Cardiac muscle cell (in vitro differentiated cells and primary cell): Measurements from ENCODE around the gene TRIM61. TPM values are rescaled to one million over a fixed set of nuclear protein-coding genes. Genes with fewer than 3 reads are reported as not detected.
"Not testable (repeated sequence)": the region's sequence is repeated elsewhere in the genome, so short reads cannot be mapped to it uniquely, and the experiment has no call there.

Experiments
- DNase-seq, 2 donors: peaks; one replicate each; pipeline versions ENCODE4 v3.0.0 to v3.0.0-alpha.2; 2010 to 2017; ENCODE audit warnings: low read depth in 1 of 2, low spot score in 1 of 2
- H3K27ac ChIP-seq: fragments of 200-600 bp; sonication (generic); 2 replicates; pipeline ENCODE4 v1.5.1; 2016
- H3K27me3 ChIP-seq: fragments of 200-600 bp; sonication (generic); 2 replicates; pipeline ENCODE4 v1.6.0; 2016; ENCODE audit warnings: control low read depth
- H3K36me3 ChIP-seq: fragments of 200-600 bp; sonication (generic); 2 replicates; pipeline ENCODE4 v1.5.1; 2016; ENCODE audit warnings: control low read depth
- H3K4me1 ChIP-seq: fragments of 200-600 bp; sonication (generic); 2 replicates; pipeline ENCODE4 v1.8.1; 2017; ENCODE audit warnings: low read depth, mild to moderate bottlenecking, mixed run types
- H3K4me3 ChIP-seq: fragments of 200-600 bp; sonication (generic); 2 replicates; pipeline ENCODE4 v1.5.1; 2016; ENCODE audit warnings: mild to moderate bottlenecking
- H3K9me3 ChIP-seq: fragments of 200-600 bp; sonication (generic); 2 replicates; pipeline ENCODE4 v1.5.1; 2017; ENCODE audit warnings: low read depth, mild to moderate bottlenecking, control low read depth
- CTCF ChIP-seq: IDR thresholded peaks from 2 replicates; pipeline ENCODE4 v1.5.1; 2012; ENCODE audit warnings: low read depth, mild to moderate bottlenecking, low read length
- polyA plus RNA-seq: library from polyadenylated mRNA; unstranded; fragments of >200 nt; fragmentation: Nextera tagmentation; extraction: Ambion mirVana; gene quantifications from 2 replicates; pipeline ENCODE4 v1.2.1, GENCODE V29; 2016
- total RNA-seq: library from RNA; depleted of rRNA; stranded (reverse); fragments of >200 nt; gene quantifications from 2 replicates; pipeline ENCODE4 v1.2.3, GENCODE V29; 2016

Gene TRIM61
- total and polyA plus RNA-seq, 2 experiments from 2014 or later: 1.4 to 1.9 TPM

DNA sequence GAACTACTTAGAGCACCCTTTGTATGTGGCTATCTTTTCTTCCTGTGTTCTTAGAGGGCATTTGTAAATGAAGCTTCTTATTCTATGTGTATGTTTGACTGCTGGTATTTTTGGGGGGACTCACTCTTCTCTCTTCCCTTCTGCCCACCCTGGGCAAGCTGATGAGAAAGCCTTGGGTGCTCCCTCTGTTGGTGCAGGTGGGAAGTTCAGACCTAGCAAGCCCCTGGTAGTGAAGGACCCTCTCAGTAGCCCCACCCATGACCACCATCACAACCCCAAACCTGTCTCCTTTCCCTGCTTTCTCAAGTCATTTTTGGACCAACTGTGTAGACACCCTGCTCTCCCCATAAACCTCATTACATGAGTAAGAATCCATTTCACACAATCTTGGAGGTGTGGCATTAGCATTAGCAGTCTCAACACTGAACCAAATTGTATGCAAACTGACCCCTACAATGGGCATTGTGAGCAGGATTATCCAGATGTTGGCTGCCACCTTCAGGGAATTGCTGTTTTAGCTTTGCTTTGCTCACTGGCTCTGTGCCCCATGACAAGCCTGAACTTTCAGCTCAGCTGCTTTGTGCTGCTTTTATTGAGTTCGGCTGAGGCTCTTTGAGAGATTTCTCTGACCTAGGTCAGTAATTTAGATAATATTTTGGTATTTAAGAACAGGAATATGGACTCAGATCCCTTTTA lies 27.9 kb downstream of the TRIM61 start:
- no peaks in the 10 kb centered on the region for H3K36me3 ChIP-seq
- peak; percentile 9 for TF ChIP-seq CTCF
- no peak overlapping the region for H3K4me3 ChIP-seq
- no peak for DNase-seq
- H3K9me3 ChIP-seq: no peaks in the 10 kb centered on the region
- peaks cover 4% of the 10 kb centered on the region for H3K27me3 ChIP-seq
- H3K4me1 ChIP-seq: no peaks in the 10 kb centered on the region
- H3K27ac ChIP-seq: no peak overlapping the region

- no peaks in the 10 kb centered on the region for H3K4me1 ChIP-seq
- no peaks in the 10 kb centered on the region for H3K9me3 ChIP-seq
- H3K27ac ChIP-seq: no peak overlapping the region
- H3K27me3 ChIP-seq: peaks cover 4% of the 10 kb centered on the region
- TF ChIP-seq CTCF: no peak
- H3K36me3 ChIP-seq: no peaks in the 10 kb centered on the region
- no peak for DNase-seq
- no peak overlapping the region for H3K4me3 ChIP-seq
Observed at GRCh38 chr4:164948975-164949374, 28.5 kb downstream of the TRIM61 start.

DNA sequence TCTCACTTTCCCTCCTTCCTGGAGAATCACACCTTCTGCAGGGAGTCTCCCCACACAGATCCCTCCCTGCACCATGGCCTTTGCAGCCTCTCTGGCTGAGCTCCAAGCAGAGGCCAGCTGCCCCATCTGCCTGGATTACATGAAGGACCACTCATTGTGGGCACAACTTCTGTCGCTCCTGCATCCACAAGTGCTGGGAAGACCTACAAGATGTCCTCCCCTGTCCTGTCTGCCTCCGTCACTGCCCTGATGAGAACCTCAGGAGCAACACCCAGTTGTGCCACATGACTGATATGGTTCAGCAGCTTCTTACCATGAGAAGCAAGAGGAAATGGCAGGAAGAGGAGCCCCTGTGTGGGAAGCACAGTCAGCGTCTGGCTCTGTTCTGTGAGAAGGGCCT lies 29.5 kb downstream of the TRIM61 start:
- not testable (repeated sequence) for H3K4me1 ChIP-seq, H3K27me3 ChIP-seq, H3K9me3 ChIP-seq, DNase-seq, H3K27ac ChIP-seq, H3K4me3 ChIP-seq, H3K36me3 ChIP-seq

DNA sequence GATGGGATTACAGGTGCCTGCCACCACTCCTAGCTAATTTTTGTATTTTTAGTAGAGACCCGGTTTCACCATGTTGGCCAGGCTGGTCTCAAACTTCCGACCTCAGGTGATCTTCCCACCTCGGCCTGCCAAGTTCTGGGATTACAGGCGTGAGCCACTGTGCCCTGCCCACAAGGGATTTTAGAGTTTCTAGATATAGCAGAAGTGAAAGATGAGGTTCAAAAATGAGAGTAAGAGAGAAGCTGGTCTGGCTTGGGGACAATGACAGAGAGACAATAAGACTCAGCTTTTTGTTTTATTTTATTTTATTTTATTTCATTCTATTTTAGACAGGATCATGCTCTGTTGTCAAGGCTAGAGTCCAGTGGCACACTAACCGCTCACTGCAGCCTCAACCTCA lies 30.6 kb downstream of the TRIM61 start:
- Histone ChIP-seq H3K36me3 (no peaks in the 10 kb centered on the region), H3K27me3 (peaks cover 3% of the 10 kb centered on the region), H3K4me3 (no peak overlapping the region), H3K4me1 (no peaks in the 10 kb centered on the region), H3K9me3 (no peaks in the 10 kb centered on the region), H3K27ac (no peak overlapping the region)
- TF ChIP-seq CTCF: no peak
- DNase-seq: no peak

GRCh38 chr4:164945146-164945545 lies 32.3 kb downstream of the TRIM61 start:
- Histone ChIP-seq H3K27ac (no peak overlapping the region), H3K4me3 (no peak overlapping the region), H3K9me3 (no peaks in the 10 kb centered on the region), H3K4me1 (no peaks in the 10 kb centered on the region), H3K27me3 (no peaks in the 10 kb centered on the region), H3K36me3 (no peaks in the 10 kb centered on the region)
- no peak for TF ChIP-seq CTCF
- peak in 1 of 2 donors; percentile 12 for DNase-seq

DNA sequence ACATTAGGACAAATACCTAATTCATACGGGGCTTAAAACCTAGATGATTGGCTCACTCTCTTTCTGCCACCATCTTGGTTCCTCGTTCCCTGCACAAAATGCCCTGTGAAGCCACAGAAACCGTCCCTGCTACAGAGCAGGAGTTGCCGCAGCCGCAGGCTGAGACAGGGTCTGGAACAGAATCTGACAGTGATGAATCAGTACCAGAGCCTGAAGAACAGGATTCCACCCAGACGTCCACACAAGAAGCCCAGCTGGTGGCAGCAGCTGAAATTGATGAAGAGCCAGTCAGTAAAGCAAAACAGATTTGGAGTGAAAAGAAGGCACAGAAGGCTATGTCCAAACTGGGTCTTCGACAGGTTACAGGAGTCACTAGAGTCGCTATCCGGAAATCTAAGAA lies 34.3 kb downstream of the TRIM61 start:
- no peak for DNase-seq
- no peak for TF ChIP-seq CTCF
- Histone ChIP-seq H3K36me3 (no peaks in the 10 kb centered on the region), H3K27me3 (no peaks in the 10 kb centered on the region), H3K4me1 (no peaks in the 10 kb centered on the region), H3K4me3 (no peak overlapping the region), H3K9me3 (no peaks in the 10 kb centered on the region), H3K27ac (no peak overlapping the region)
